HG03025 (cell line): ENCODE data around the gene AIRE.

ENCODE experiments used
- ATAC-seq: cut with Tn5 transposase; IDR thresholded peaks from one replicate; pipeline ENCODE4 v1.9.1; 2021; ENCODE audit warnings: mild to moderate bottlenecking, moderate library complexity; ENCODE audit not compliant: unreplicated experiment, low FRiP score

Gene AIRE

GRCh38 chr21:44303490-44303981 is 17.9 kb downstream of the AIRE start:
- ATAC-seq: no peak

GRCh38 chr21:44304011-44304616 is 18.4 kb downstream of the AIRE start:
- no peak for ATAC-seq

GRCh38 chr21:44304877-44305293 is 19.2 kb downstream of the AIRE start:
- ATAC-seq: no peak

GRCh38 chr21:44305691-44306090 is 20.0 kb downstream of the AIRE start:
- no peak for ATAC-seq

- ATAC-seq: no peak
Measured at GRCh38 chr21:44306936-44307704, 21.4 kb downstream of the AIRE start.

GRCh38 chr21:44310628-44311507 is 25.2 kb downstream of the AIRE start:
- no peak for ATAC-seq

- no peak for ATAC-seq
Measured at GRCh38 chr21:44312089-44312488, 26.4 kb downstream of the AIRE start.

- no peak for ATAC-seq
Measured at GRCh38 chr21:44312716-44313115, 27.0 kb downstream of the AIRE start.

- no peak for ATAC-seq
Measured at GRCh38 chr21:44313451-44313850, 27.8 kb downstream of the AIRE start.

- no peak for ATAC-seq
Measured at GRCh38 chr21:44314128-44314527, 28.5 kb downstream of the AIRE start.

- ATAC-seq: no peak
Measured at GRCh38 chr21:44314561-44314960, 28.9 kb downstream of the AIRE start.

GRCh38 chr21:44315691-44316203 is 30.1 kb downstream of the AIRE start:
- no peak for ATAC-seq

GRCh38 chr21:44316277-44316900 is 30.7 kb downstream of the AIRE start:
- no peak for ATAC-seq

GRCh38 chr21:44317241-44317782 is 31.6 kb downstream of the AIRE start:
- ATAC-seq: no peak

- no peak for ATAC-seq
Measured at GRCh38 chr21:44317871-44318270, 32.2 kb downstream of the AIRE start.

- no peak for ATAC-seq
Measured at GRCh38 chr21:44318489-44319285, 33.0 kb downstream of the AIRE start.

- no peak for ATAC-seq
Measured at GRCh38 chr21:44319407-44320065, 33.9 kb downstream of the AIRE start.

GRCh38 chr21:44320847-44321246 is 35.2 kb downstream of the AIRE start:
- no peak for ATAC-seq
